Kasumi-1 (cell line): ENCODE data around the gene RHBDD3.

Experiments
- DNase-seq, 2 experiments: peaks; one replicate each; lab custom pipeline; 2025; lab: John Stamatoyannopoulos, UW

Gene RHBDD3

DNA sequence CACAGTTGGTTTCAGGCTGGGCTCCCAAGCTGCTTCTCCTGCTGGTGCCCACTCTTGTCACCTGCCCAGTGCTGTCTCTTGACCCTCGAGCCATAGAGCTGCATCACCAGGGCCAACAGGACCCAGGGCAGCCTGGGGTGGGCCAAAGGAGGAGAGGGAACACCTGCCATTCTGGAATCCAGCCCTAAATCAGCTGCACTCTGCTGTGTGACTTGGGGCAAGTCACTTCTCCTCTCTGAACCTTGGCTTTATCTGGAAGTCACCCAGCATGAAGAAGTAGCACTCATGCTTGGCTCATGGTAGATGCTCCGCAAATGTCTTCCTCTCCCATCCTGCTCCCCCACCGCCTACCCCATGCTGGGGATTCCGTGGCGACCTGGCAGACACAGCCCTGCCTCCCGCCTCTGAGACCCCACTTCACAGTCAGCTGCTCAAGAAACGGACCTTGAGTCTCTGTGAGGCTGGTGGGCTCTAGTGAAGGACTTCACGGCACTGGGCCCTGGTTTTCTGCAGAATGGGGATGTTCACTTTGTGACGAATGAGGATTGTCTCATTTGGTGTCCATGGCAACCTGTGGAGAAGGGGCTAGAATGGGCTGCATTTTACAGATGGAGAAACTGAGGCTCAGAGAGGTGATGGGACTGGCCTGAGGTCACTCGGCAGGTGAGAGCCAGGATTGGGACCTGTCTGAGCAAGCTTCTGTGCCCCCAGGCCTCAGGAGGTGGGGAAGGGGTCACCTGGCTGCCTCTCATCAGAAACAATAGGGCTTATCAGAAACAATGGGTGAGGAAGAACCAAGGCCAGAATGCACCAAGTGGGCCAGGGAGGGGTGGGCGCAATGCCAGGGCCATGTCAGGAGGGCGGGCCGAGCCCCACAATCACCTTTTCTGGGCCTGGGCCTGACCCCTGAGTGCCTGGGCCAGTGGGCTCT lies 49.7 kb downstream of the RHBDD3 start:
- no peak for DNase-seq

DNA sequence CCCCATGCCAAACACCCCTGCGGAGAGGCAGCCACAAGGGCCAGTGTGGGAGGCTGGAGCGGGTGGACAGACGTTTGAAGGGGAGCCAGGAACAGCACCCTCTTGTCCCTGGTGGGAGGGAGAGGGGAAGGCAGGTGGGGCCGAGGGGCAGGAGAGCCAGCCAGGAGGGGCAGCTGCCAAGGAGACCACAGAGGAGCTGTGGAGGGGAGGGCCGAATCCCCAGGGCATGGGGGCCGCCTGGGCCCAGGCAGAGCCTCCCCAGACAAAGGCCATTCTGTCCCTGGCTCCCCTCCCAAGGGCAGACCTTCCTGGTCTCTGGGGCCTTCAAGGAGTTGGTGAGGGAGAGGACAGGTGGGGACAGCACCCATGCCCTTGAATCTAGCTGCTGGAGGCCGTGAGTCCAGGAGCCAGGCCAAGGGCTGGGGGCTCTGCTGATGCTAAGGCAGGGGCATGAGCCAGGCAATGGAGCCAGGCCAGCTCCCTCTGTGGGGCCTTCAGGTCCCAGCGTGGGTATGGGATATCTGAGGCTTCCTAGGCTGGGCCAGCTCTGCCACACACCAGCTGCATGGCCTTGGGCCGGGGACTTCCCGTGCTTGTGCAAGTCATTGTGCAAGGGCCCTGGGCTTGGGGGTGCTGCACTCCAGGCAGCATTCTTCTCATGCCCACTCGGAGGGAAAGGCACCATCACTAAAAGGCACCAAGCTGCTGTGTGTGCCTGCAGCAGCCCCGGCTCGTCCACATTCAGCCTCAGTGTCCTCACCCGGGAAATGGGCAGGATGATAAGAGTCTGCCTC lies 50.7 kb downstream of the RHBDD3 start:
- no peak for DNase-seq

DNA sequence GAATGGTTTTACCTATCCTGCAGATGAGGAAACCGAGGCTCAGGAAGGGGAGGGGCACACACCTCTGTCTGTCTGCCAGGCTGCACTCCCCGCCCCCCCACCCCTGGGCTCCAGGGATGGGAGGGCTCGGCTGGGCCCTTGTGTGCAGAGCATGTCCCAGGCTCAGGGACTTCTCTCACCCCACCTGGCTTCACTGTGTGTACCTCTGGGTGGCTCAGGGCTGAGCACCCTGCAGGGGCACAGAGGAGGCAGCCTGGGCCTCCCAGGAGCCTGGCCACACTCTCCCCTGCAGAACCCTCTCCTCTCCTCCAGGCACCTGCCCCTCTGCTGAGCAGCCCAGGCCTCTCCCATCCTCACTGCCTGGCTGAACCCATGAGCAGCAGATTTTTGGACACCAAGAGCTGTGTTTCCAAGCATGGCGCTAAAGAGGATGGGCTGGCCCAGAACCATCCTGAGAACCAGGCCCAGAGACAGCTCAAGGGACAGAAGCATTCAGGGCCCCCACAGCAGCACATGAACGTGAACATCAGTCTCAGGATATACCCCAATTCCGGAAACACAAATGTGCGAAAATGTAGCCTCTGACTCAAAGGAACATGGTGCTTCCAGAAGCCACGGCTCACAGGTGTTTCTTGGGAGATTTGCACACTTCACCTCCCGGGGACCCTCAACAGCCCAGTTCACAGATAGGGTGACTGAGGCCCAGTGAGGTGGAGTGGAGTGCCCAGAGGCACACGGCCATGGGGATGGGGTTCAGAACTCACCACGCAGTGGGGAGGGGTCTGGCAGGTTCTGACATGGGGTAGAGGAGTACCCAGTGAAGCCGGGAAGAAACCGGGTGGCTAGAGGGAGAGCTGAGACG lies 51.5 kb downstream of the RHBDD3 start:
- no peak for DNase-seq

DNA sequence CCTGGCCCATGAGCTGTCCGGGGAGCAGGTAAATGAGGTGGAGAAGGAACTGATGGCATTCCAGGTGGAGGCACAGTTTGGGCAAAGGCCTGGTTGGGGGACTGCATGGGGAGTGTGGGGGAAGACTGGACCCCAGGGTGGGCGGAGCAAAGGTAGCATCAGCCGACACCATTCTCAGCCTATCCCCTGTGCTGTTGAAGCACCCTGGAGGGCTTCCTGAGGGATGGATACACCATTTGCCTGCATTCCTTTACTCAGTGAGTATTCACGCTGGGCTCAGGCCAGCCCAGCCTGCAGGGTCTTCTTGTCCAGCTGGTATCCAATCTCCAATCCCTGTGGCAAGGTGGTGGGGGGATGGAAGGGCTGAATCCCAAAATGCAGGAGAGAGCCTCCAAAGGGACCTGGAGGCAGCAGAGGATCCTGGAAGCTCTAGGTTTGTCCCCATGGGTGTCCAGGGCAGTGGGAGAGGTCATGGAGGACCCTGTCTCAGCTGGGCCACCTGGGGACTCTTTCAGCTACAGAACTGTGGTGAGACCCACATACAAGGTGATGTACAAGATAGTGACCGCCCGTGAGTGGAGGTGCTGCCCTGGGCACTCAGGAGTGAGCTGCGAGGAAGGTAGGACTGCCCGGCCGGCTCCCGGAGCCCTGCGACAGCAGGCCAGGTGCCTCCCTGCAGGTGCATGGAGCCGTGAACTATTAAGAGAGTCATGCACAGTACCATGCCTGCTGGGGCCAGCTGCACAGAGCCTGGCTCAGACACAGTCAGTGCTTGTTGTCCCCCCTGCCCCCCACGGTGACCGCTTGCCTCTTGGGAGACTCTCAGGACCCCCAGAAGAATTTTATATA lies 52.5 kb downstream of the RHBDD3 start:
- no peak for DNase-seq

DNA sequence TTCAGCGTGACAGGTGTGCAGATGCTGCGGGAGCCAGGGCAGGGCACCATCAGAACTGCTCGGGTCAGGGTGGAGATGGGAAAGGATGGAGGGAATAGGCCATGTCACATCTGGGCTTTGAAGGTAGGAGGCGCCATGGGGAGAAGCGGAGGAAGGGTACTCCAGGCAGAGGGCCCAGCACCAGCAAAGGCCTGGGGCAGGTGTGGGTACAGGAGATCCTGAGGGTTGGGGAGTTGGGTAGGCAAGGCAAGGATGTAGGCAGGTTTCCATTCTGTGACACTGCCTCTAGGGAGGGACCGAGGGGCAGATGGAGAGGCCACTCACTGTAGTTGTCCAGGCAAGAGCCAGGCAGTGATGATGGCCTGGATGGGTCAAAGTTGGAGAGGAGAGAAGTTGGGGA lies 53.5 kb downstream of the RHBDD3 start:
- no peak for DNase-seq

DNA sequence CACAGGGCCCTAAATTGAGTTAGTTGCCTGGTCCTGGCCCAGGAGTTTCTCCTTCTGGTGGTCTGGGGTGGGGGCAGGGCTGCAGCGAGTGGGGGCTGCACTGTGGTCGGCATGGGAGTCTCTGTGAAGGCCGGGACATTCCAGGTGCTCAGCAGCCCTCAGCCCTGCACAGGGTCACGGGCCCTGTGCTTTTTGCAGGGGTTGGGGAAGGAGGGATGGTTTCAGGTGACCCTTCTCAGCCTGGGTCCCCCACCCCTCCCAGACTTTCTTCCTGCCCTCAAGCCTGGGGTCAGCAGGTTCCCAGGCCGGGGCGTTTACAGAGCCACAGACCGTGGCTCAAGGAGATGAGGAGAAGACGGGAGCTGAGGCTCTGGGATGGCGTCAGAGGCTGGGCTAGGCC lies 54.3 kb downstream of the RHBDD3 start:
- DNase-seq: no peak

DNA sequence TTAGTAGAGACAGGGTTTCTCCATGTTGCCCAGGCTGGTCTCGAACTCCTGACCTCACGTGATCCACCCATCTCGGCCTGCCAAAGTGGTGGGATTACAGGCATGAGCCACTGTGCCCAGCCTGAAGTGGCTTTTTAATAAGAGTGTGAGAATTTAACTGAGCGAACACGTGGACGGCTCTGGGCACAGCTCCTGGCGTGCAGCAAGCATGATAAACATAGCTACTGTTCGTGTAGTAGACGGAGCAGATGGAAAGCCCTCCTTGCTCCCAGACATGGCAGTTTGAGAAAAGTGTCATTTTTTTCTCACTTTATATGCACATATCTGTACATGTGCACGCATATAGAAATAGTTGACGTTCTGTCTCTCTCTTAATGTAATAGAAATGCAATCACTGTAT lies 55.0 kb downstream of the RHBDD3 start:
- DNase-seq: no peak

DNA sequence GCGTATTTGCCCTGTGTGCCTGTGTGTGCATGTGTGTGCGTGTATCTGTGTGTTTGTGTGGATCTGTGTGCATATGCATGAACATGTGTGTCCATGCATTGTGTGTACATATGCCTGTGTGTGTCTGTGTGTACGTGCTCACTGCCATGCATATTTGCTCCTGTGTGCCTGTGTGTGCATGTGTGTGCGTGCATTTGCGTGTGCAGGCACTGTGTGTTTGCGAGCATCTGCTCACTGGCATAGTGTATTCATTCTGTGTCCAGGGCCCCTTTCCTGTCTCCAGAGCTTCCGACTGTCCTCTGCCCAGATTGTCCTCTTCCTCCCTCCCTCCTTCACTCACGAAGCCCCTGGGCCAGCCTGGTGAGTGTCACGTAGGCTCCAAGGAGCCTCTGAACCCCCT lies 56.3 kb downstream of the RHBDD3 start:
- DNase-seq: no peak

DNA sequence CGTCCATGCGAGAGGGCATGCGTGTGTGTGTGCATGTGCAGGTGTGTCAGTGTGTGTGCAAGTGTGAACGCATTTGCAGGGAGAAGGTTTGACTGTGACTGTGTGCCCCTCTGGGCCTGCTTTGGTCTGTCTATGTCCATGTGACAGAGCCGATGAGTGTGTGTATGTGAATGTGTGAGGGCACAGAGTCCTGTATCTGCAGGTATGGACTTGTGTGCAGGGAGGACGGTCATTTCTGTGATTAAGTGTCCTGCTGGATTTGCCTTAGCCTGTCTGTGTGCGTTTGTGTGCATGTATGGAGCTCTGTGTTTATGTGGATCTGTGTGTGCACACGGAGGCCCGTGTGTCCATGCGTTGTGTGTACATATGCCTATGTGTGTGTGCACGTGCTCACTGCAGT lies 56.7 kb downstream of the RHBDD3 start:
- DNase-seq: no peak
